Right ventricle myocardium superior (tissue), 1 donor: ENCODE results near the gene PRC1. TPM values are rescaled to one million over a fixed set of nuclear protein-coding genes. Genes with fewer than 3 reads are reported as not detected.
A peak's percentile ranks its signal among the peaks of the same experiment; 100 is the strongest.

ENCODE experiments used
- ATAC-seq: fragments of 200-7000 bp; cut with Tn5 transposase; one replicate; pipeline ENCODE4 v1.9.1; 2020; ENCODE audit warnings: mild to moderate bottlenecking; ENCODE audit not compliant: poor library complexity
- DNase-seq: peaks from one replicate; pipeline ENCODE4 v3.0.0-alpha.2; 2020
- intact Hi-C: fragments of 100-400 bp; cut with DNase I; formaldehyde crosslinking; loops from one replicate; pipeline ENCODE4 v1.11.2; 2022
- total RNA-seq: library from RNA; stranded (reverse); fragmentation: NEBNext Ultra II Directional; extraction: Animal tissue kit (Norgen Biotek cat#: 25700); gene quantifications from one replicate; pipeline ENCODE4 v1.2.1, GENCODE V29; 2021
- donor health status: DM: no; HTN: yes; CAD: no; lungs with severe emphysema.

The PRC1 gene
- total RNA-seq, 1 donor from 2014 or later = 3.7 TPM

GRCh38 chr15:90959028-90959595 is 35.2 kb downstream of the PRC1 start:
- DNase-seq (no peak), ATAC-seq (no peak)
- intact Hi-C loops = loop anchor here (5.0 kb wide), 1 partner anchor 313 kb away; no protein-coding TSS in a partner anchor

GRCh38 chr15:90957791-90958190 is 36.5 kb downstream of the PRC1 start:
- DNase-seq (no peak), ATAC-seq (no peak)
- intact Hi-C loops = loop anchor here (5.0 kb wide), 1 partner anchor 315 kb away; no protein-coding TSS in a partner anchor

GRCh38 chr15:90957031-90957790 is 37.1 kb downstream of the PRC1 start:
- no peak for DNase-seq

GRCh38 chr15:90956274-90957030 is 37.9 kb downstream of the PRC1 start:
- peak; percentile 60 for ATAC-seq
- DNase-seq = peak; percentile 89
- intact Hi-C loops = loop anchor here (5.0 kb wide), 1 partner anchor 316 kb away; no protein-coding TSS in a partner anchor

More at GRCh38 chr15:90957031-90957790, 37.1 kb downstream of the PRC1 start:
- peak; percentile 16 for ATAC-seq
- intact Hi-C loops = loop anchor here (5.0 kb wide), 1 partner anchor 315 kb away; no protein-coding TSS in a partner anchor

- intact Hi-C loops = loop anchor here (5.0 kb wide), 1 partner anchor 317 kb away; no protein-coding TSS in a partner anchor
- no peak for DNase-seq
- no peak for ATAC-seq
Measured at GRCh38 chr15:90955624-90956273, 38.6 kb downstream of the PRC1 start.

- DNase-seq = peak; percentile 98
- ATAC-seq = peak; percentile 94
- intact Hi-C loops = loop anchor here (5.0 kb wide), 1 partner anchor 317 kb away; no protein-coding TSS in a partner anchor
Measured at GRCh38 chr15:90954712-90955623, 39.4 kb downstream of the PRC1 start, which contains the start of gene RCCD1. Gene RCCD1, plus strand, starts transcription at chr15:90954884. Its CDS starts 1,851 bp downstream, at chr15:90956735.

- intact Hi-C loops = no loop called here
- ATAC-seq = no peak
Measured at GRCh38 chr15:90953947-90954711, 40.2 kb downstream of the PRC1 start.

GRCh38 chr15:90952901-90953677 is 41.2 kb downstream of the PRC1 start:
- DNase-seq = no peak
- intact Hi-C loops = no loop called here

More at GRCh38 chr15:90953947-90954711, 40.2 kb downstream of the PRC1 start:
- DNase-seq = no peak

GRCh38 chr15:90950676-90951075 is 43.7 kb downstream of the PRC1 start:
- intact Hi-C loops = no loop called here
- no peak for ATAC-seq
- no peak for DNase-seq

More at GRCh38 chr15:90952901-90953677, 41.2 kb downstream of the PRC1 start:
- no peak for ATAC-seq

GRCh38 chr15:90949979-90950675 is 44.2 kb downstream of the PRC1 start:
- no peak for ATAC-seq
- intact Hi-C loops = no loop called here
- DNase-seq = no peak

GRCh38 chr15:90948506-90948905 is 45.8 kb downstream of the PRC1 start:
- ATAC-seq (no peak), DNase-seq (no peak)
- intact Hi-C loops = no loop called here

GRCh38 chr15:90947577-90948357 is 46.6 kb downstream of the PRC1 start:
- ATAC-seq (no peak), DNase-seq (no peak)
- intact Hi-C loops = no loop called here

- DNase-seq = no peak
- no peak for ATAC-seq
- intact Hi-C loops = no loop called here
Measured at GRCh38 chr15:90946941-90947576, 47.3 kb downstream of the PRC1 start.

- intact Hi-C loops = no loop called here
- DNase-seq = no peak
- ATAC-seq = no peak
Measured at GRCh38 chr15:90946538-90946937, 47.8 kb downstream of the PRC1 start.
